MCF 10A (cell line): Measurements from ENCODE around the gene CCDC57. TPM values are rescaled to one million over a fixed set of nuclear protein-coding genes. Genes with fewer than 3 reads are reported as not detected.
"Not testable (repeated sequence)": the region's sequence is repeated elsewhere in the genome, so short reads cannot be mapped to it uniquely, and the experiment has no call there.

ENCODE experiments used
- Bru-seq: library from RNA; stranded (reverse); fragments of 400-500 nt; gene quantifications from one replicate; lab custom pipeline; 2021; lab: Mats Ljungman, UMichigan
- BruChase-seq, 2 experiments: library from RNA; stranded (reverse); fragments of 400-500 nt; gene quantifications; one replicate each; lab custom pipeline; 2021; lab: Mats Ljungman, UMichigan
- BruUV-seq: library from RNA; stranded (reverse); fragments of 400-500 nt; replicated peaks from 2 replicates; lab custom pipeline; 2021; lab: Mats Ljungman, UMichigan
- CTCF ChIA-PET: fragments of 300-600 bp; sonication (Branson Sonifier 250); formaldehyde crosslinking; extraction: SDS; loops from one replicate; lab custom pipeline; 2021; ENCODE audit warnings: antibody characterized with exemption, inconsistent platforms; lab: Yijun Ruan, JAX
- POLR2A ChIA-PET: fragments of 300-600, 350-650 bp; sonication (Branson Sonifier 250); formaldehyde crosslinking; extraction: SDS; loops from one replicate; lab custom pipeline; 2020; ENCODE audit warnings: antibody characterized with exemption, inconsistent platforms; lab: Yijun Ruan, JAX
- DNase-seq: peaks from one replicate; pipeline ENCODE4 v3.0.0-alpha.2; 2018; ENCODE audit not compliant: unreplicated experiment
- H3K27ac Mint-ChIP-seq: one replicate; pipeline ENCODE4 v1.8.0; 2022; ENCODE audit warnings: mild to moderate bottlenecking, low read depth, mixed read lengths; ENCODE audit not compliant: unreplicated experiment
- H3K27me3 Mint-ChIP-seq: one replicate; pipeline ENCODE4 v1.8.0; 2022; ENCODE audit warnings: mixed read lengths; ENCODE audit not compliant: insufficient read depth, unreplicated experiment
- H3K36me3 Mint-ChIP-seq: one replicate; pipeline ENCODE4 v1.8.0; 2022; ENCODE audit warnings: mild to moderate bottlenecking, moderate library complexity, mixed read lengths; ENCODE audit not compliant: insufficient read depth, unreplicated experiment
- H3K4me1 Mint-ChIP-seq: one replicate; pipeline ENCODE4 v1.8.0; 2022; ENCODE audit warnings: mixed read lengths; ENCODE audit not compliant: insufficient read depth, unreplicated experiment
- H3K4me3 Mint-ChIP-seq: one replicate; pipeline ENCODE4 v1.8.0; 2022; ENCODE audit warnings: mild to moderate bottlenecking, moderate library complexity, mixed read lengths; ENCODE audit not compliant: unreplicated experiment
- H3K9me3 Mint-ChIP-seq: one replicate; pipeline ENCODE4 v1.8.0; 2022; ENCODE audit warnings: mixed read lengths; ENCODE audit not compliant: unreplicated experiment
- CTCF ChIP-seq: fragments of 200-600 bp; IDR thresholded peaks from one replicate; pipeline ENCODE4 v1.8.0; 2022; ENCODE audit warnings: antibody characterized with exemption, mild to moderate bottlenecking; ENCODE audit not compliant: unreplicated experiment
- intact Hi-C: fragments of 100-400 bp; cut with micrococcal nuclease; formaldehyde crosslinking; loops from 2 replicates; pipeline ENCODE4 v1.14.1; 2022
- long read RNA-seq: library from polyadenylated mRNA; stranded (forward); transcript quantifications from one replicate; pipeline ENCODE4 v2.0.0, GENCODE V29; 2022
- total RNA-seq: library from RNA; stranded (reverse); gene quantifications from 2 replicates; pipeline ENCODE4 v1.2.3, GENCODE V29; 2022

The CCDC57 gene
- total RNA-seq: 86.8 and 87.3 TPM in 2 replicates
- percentile 65 among the genes with signal in this experiment for Bru-seq, nascent RNA
- percentile 79 among the genes with signal in this experiment for BruChase-seq, experiment 1, labeled RNA remaining after a 6-hour chase
- BruChase-seq, experiment 2, labeled RNA remaining after a 2-hour chase: percentile 71 among the genes with signal in this experiment
- long read RNA-seq, transcript CCDC57-219 (2 exons, 513 nt): major isoform, 12 of 52 reads
- long read RNA-seq, partial matches to known transcripts: 11 of 52 reads
- long read RNA-seq, other reads (novel, unspliced or antisense): 29 of 52 reads

GRCh38 chr17:82212331-82213250 is at the start of gene CCDC57:
TSS of gene CCDC57 (minus strand) at chr17:82212842. CDS start at chr17:82201944, 10,898 bp downstream.
- H3K4me3 Mint-ChIP-seq: peak within 1 kb of the TSS; percentile 72
- peak; percentile 67 for DNase-seq
- H3K36me3 Mint-ChIP-seq: peaks cover 6% of the 10 kb centered on the region
- no TSS peak for BruUV-seq
- ChIA-PET POLR2A (interaction anchor here (0.7 to 3.5 kb wide), 5 partner anchors 16 to 318 kb away, joined by 3 to 16 read pairs (median 4); partner anchors contain the start of gene SLC16A3), CTCF (interaction anchor here (0.6 kb wide), 1 partner anchor 111 kb away, joined by 3 read pairs; no protein-coding TSS in a partner anchor)
- H3K4me1 Mint-ChIP-seq: peaks cover 26% of the 10 kb centered on the region
- intact Hi-C loops: no loop called here
- no peaks in the 10 kb centered on the region for H3K9me3 Mint-ChIP-seq
- TF ChIP-seq CTCF: no peak
- peak within 1 kb of the TSS; percentile 57 for H3K27ac Mint-ChIP-seq
- no peaks in the 10 kb centered on the region for H3K27me3 Mint-ChIP-seq

GRCh38 chr17:82262344-82262743 is 49.7 kb upstream of the CCDC57 start:
- intact Hi-C loops: no loop called here
- POLR2A ChIA-PET: interaction anchor here (0.7 to 1.1 kb wide), 3 partner anchors 9 to 71 kb away, joined by 3 to 5 read pairs (median 3); no protein-coding TSS in a partner anchor
- no peak overlapping the region for H3K27ac Mint-ChIP-seq

GRCh38 chr17:82259972-82260961 is 47.6 kb upstream of the CCDC57 start:
- H3K36me3 Mint-ChIP-seq: peaks cover 98% of the 10 kb centered on the region
- H3K27ac Mint-ChIP-seq, H3K9me3 Mint-ChIP-seq, BruUV-seq, H3K27me3 Mint-ChIP-seq, POLR2A ChIA-PET, DNase-seq, intact Hi-C loops, CTCF ChIA-PET, H3K4me3 Mint-ChIP-seq, H3K4me1 Mint-ChIP-seq: not testable (repeated sequence)

More at GRCh38 chr17:82262344-82262743, 49.7 kb upstream of the CCDC57 start:
- BruUV-seq: no TSS peak
- H3K9me3 Mint-ChIP-seq: no peaks in the 10 kb centered on the region
- H3K4me1 Mint-ChIP-seq: peaks cover 17% of the 10 kb centered on the region
- peaks cover 98% of the 10 kb centered on the region for H3K36me3 Mint-ChIP-seq
- H3K27me3 Mint-ChIP-seq: no peaks in the 10 kb centered on the region
- no peak for DNase-seq
- CTCF ChIA-PET: no interaction called here
- no peak overlapping the region for H3K4me3 Mint-ChIP-seq
- TF ChIP-seq CTCF: no peak

GRCh38 chr17:82258555-82258954 is 45.9 kb upstream of the CCDC57 start:
- H3K9me3 Mint-ChIP-seq: no peaks in the 10 kb centered on the region
- H3K27me3 Mint-ChIP-seq: no peaks in the 10 kb centered on the region
- peaks cover 5% of the 10 kb centered on the region for H3K4me1 Mint-ChIP-seq
- intact Hi-C loops: no loop called here
- H3K27ac Mint-ChIP-seq: no peak overlapping the region
- no peak for DNase-seq
- TSS peak; percentile 3 for BruUV-seq
- H3K36me3 Mint-ChIP-seq: peaks cover 86% of the 10 kb centered on the region
- no peak overlapping the region for H3K4me3 Mint-ChIP-seq
- POLR2A ChIA-PET: no interaction called here
- TF ChIP-seq CTCF: no peak
- CTCF ChIA-PET: no interaction called here
